SK-N-SH treated with all-trans-retinoic acid at 6 μM for 48 hours (cell line): Measurements from ENCODE around the gene GNAQ.

Source experiments
- ARNTL ChIP-seq: fragments of 450-650 bp; formaldehyde crosslinking; IDR thresholded peaks from 2 replicates; pipeline ENCODE4 v1.5.0; 2020; ENCODE audit warnings: low read depth, mild to moderate bottlenecking, moderate library complexity, borderline replicate concordance
- CREB5 ChIP-seq: fragments of 250-450 bp; sonication (Bioruptor Pico); IDR thresholded peaks from 2 replicates; pipeline ENCODE4 v1.5.1; 2020; ENCODE audit warnings: low read depth, mild to moderate bottlenecking, moderate library complexity
- CSRNP3 ChIP-seq: fragments of 250-450 bp; sonication (Bioruptor Pico); IDR thresholded peaks from 2 replicates; pipeline ENCODE4 v1.5.1; 2021; ENCODE audit warnings: mild to moderate bottlenecking, moderate library complexity
- ISL1 ChIP-seq: fragments of 250-450 bp; sonication (Bioruptor Pico); IDR thresholded peaks from 2 replicates; pipeline ENCODE4 v2.1.2; 2022; ENCODE audit warnings: mild to moderate bottlenecking, moderate library complexity
- OSR1 ChIP-seq: fragments of 250-450 bp; sonication (Bioruptor Pico); IDR thresholded peaks from 2 replicates; pipeline ENCODE4 v1.8.0; 2022; ENCODE audit warnings: moderate library complexity, mild to moderate bottlenecking, inconsistent platforms
- PATZ1 ChIP-seq: fragments of 250-450 bp; sonication (Bioruptor Pico); IDR thresholded peaks from 2 replicates; pipeline ENCODE4 v1.8.0; 2020; ENCODE audit warnings: mild to moderate bottlenecking, moderate library complexity, borderline replicate concordance
- POU6F1 ChIP-seq: fragments of 250-450 bp; sonication (Bioruptor Pico); IDR thresholded peaks from 2 replicates; pipeline ENCODE4 v1.8.0; 2021; ENCODE audit warnings: low read depth, mild to moderate bottlenecking, moderate library complexity, borderline replicate concordance
- RARB ChIP-seq: fragments of 250-450 bp; sonication (Bioruptor Pico); IDR thresholded peaks from 2 replicates; pipeline ENCODE4 v1.8.0; 2021; ENCODE audit warnings: mild to moderate bottlenecking, moderate library complexity
- SNAI2 ChIP-seq: fragments of 250-450 bp; sonication (Bioruptor Pico); IDR thresholded peaks from 2 replicates; pipeline ENCODE4 v1.5.0; 2020; ENCODE audit warnings: mild to moderate bottlenecking, moderate library complexity
- TSHZ2 ChIP-seq: fragments of 250-450 bp; sonication (Bioruptor Pico); IDR thresholded peaks from 2 replicates; pipeline ENCODE4 v1.5.0; 2020; ENCODE audit warnings: mild to moderate bottlenecking, moderate library complexity
- ZC3H10 ChIP-seq: fragments of 250-450 bp; sonication (Bioruptor Pico); IDR thresholded peaks from 2 replicates; pipeline ENCODE4 v1.5.1; 2021; ENCODE audit warnings: mild to moderate bottlenecking, moderate library complexity
- ZFP30 ChIP-seq: fragments of 450-650 bp; formaldehyde crosslinking; IDR thresholded peaks from 2 replicates; pipeline ENCODE4 v1.5.0; 2022; ENCODE audit warnings: mild to moderate bottlenecking, moderate library complexity
- ZNF70 ChIP-seq: fragments of 450-650 bp; formaldehyde crosslinking; IDR thresholded peaks from 2 replicates; pipeline ENCODE4 v1.5.0; 2020; ENCODE audit warnings: mild to moderate bottlenecking, moderate library complexity
- ZNF8 ChIP-seq: fragments of 450-650 bp; formaldehyde crosslinking; IDR thresholded peaks from 2 replicates; pipeline ENCODE4 v1.5.0; 2020; ENCODE audit warnings: mild to moderate bottlenecking, moderate library complexity

GRCh38 chr9:77708064-77708815 lies 323.4 kb downstream of the GNAQ start:
- no peak for TF ChIP-seq ZC3H10 (CRISPR knock-in tag)
- TF ChIP-seq ZNF8 (CRISPR knock-in tag) = no peak
- no peak for TF ChIP-seq PATZ1 (CRISPR knock-in tag)
- TF ChIP-seq ARNTL (CRISPR knock-in tag) = no peak
- TF ChIP-seq ISL1 (CRISPR knock-in tag) = no peak
- TF ChIP-seq TSHZ2 (CRISPR knock-in tag) = no peak
- TF ChIP-seq CREB5 = no peak
- TF ChIP-seq ZFP30 (CRISPR knock-in tag) = no peak
- TF ChIP-seq SNAI2 (CRISPR knock-in tag) = no peak
- TF ChIP-seq OSR1 = no peak
- no peak for TF ChIP-seq ZNF70
- no peak for TF ChIP-seq RARB (CRISPR knock-in tag)
- TF ChIP-seq CSRNP3 = no peak
- TF ChIP-seq POU6F1 (CRISPR knock-in tag) = no peak
